ENCODE results near the gene ZNF536.

ZNF536 gene

DNA sequence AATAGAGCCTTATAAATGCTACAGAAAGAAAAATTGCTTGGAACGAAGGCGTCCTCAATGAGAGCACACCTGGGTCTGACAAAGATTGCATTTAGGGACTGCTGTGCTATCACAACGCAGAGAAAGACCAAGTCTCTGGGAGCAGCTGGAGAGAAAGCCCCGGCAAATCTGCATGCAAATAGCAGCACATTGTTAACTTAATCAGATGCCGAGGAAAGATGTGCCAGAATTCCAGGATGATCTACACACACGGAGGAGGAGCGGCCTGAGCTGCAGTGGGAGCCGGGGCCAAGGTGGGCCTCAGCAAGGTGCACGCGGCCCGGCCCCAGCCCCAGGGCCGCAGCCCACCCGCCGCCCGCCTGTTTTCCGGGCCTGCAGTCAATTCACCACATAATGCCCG is 1.4 kb downstream of the ZNF536 start:
- Histone ChIP-seq H3K9ac (ENCODE audit: low read length) (no peak overlapping the region), H3K4me1 (ENCODE audit: control insufficient read depth, insufficient read depth, low read depth, low read length) (peaks cover 4% of the 10 kb centered on the region), H3K23ac (ENCODE audit: low read length in 2 of 2) (no peak overlapping the region), H2AK5ac (ENCODE audit: low read length, severe bottlenecking) (no peak overlapping the region), H3K4me3 (ENCODE audit: insufficient read depth in 1 of 2, low read depth in 1 of 2, low read length in 2 of 2) (no peak overlapping the region), H2AFZ (ENCODE audit: low read depth, low read length) (no peak overlapping the region), H3K9me3 (ENCODE audit: control insufficient read depth, low read length) (no peaks in the 10 kb centered on the region), H3K4me2 (ENCODE audit: low read length, poor library complexity, severe bottlenecking) (no peak overlapping the region), H2BK15ac (ENCODE audit: low read depth, poor library complexity, severe bottlenecking) (no peak overlapping the region), H2BK5ac (ENCODE audit: low read depth, low read length, poor library complexity, severe bottlenecking) (no peak overlapping the region), H3K79me1 (replicated peaks; ENCODE audit: low read length, poor library complexity, severe bottlenecking) (no peaks in the 10 kb centered on the region), H3K4ac (ENCODE audit: low read depth in 1 of 2, low read length in 2 of 2) (no peak overlapping the region), H3K14ac (ENCODE audit: low read length in 2 of 2) (no peak overlapping the region), H2BK12ac (ENCODE audit: low read length in 2 of 2) (no peak overlapping the region), H2BK120ac (ENCODE audit: low read depth, low read length) (no peak overlapping the region), H3K36me3 (ENCODE audit: control insufficient read depth in 1 of 2, insufficient read depth in 2 of 2, low read depth in 1 of 2, low read length in 2 of 2) (no peaks in the 10 kb centered on the region), H3K27me3 (ENCODE audit: control insufficient read depth in 1 of 2, insufficient read depth in 1 of 2, low read length in 2 of 2) (peaks cover 21 to 37% of the 10 kb centered on the region in 2 experiments), H4K91ac (ENCODE audit: low read length) (no peak overlapping the region), H3K27ac (ENCODE audit: low read length, poor library complexity, severe bottlenecking) (no peak overlapping the region), H3K18ac (ENCODE audit: low read depth in 1 of 2, low read length in 2 of 2) (no peak overlapping the region), H4K8ac (ENCODE audit: low read length) (no peak overlapping the region)
- DNase-seq, result no peak
- 14% methylated on average over 17 of the region's 17 CpGs for WGBS

DNA sequence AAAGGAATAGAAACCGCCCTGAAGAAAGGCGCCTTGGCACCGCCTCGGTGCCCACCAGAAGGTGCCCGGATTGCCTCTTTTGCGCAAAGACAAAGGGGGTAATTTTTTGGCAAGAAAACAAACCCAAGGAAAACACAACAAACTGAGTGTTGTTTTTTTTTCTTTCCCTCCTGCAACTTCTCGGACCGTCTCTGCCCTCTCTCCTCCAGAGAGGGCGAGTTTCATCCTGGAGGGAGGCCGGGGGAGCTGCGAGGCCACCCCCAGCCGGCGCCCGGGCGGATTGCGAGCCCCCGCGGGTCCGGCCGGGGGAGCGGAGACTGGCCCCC is 2.3 kb downstream of the ZNF536 start:
- Histone ChIP-seq H4K91ac (ENCODE audit: low read length) (no peak overlapping the region), H2BK15ac (ENCODE audit: low read depth, poor library complexity, severe bottlenecking) (no peak overlapping the region), H2BK5ac (ENCODE audit: low read depth, low read length, poor library complexity, severe bottlenecking) (no peak overlapping the region), H4K8ac (ENCODE audit: low read length) (no peak overlapping the region), H3K23ac (ENCODE audit: low read length in 2 of 2) (no peak overlapping the region), H3K18ac (ENCODE audit: low read depth in 1 of 2, low read length in 2 of 2) (no peak overlapping the region), H3K27me3 (ENCODE audit: control insufficient read depth in 1 of 2, insufficient read depth in 1 of 2, low read length in 2 of 2) (peaks cover 21 to 37% of the 10 kb centered on the region in 2 experiments), H3K4me2 (ENCODE audit: low read length, poor library complexity, severe bottlenecking) (peak overlapping the region; percentile 52), H3K4ac (ENCODE audit: low read depth in 1 of 2, low read length in 2 of 2) (no peak overlapping the region), H3K14ac (ENCODE audit: low read length in 2 of 2) (no peak overlapping the region), H3K9ac (ENCODE audit: low read length) (no peak overlapping the region), H3K9me3 (ENCODE audit: control insufficient read depth, low read length) (no peaks in the 10 kb centered on the region), H2BK12ac (ENCODE audit: low read length in 2 of 2) (no peak overlapping the region), H2AFZ (ENCODE audit: low read depth, low read length) (no peak overlapping the region), H3K79me1 (replicated peaks; ENCODE audit: low read length, poor library complexity, severe bottlenecking) (no peaks in the 10 kb centered on the region), H3K36me3 (ENCODE audit: control insufficient read depth in 1 of 2, insufficient read depth in 2 of 2, low read depth in 1 of 2, low read length in 2 of 2) (no peaks in the 10 kb centered on the region), H2BK120ac (ENCODE audit: low read depth, low read length) (no peak overlapping the region), H3K4me3 (ENCODE audit: insufficient read depth in 1 of 2, low read depth in 1 of 2, low read length in 2 of 2) (no peak overlapping the region), H3K4me1 (ENCODE audit: control insufficient read depth, insufficient read depth, low read depth, low read length) (peaks cover 4% of the 10 kb centered on the region), H2AK5ac (ENCODE audit: low read length, severe bottlenecking) (no peak overlapping the region), H3K27ac (ENCODE audit: low read length, poor library complexity, severe bottlenecking) (no peak overlapping the region)
- 8% methylated on average over 19 of the region's 21 CpGs for WGBS
- no peak for DNase-seq

DNA sequence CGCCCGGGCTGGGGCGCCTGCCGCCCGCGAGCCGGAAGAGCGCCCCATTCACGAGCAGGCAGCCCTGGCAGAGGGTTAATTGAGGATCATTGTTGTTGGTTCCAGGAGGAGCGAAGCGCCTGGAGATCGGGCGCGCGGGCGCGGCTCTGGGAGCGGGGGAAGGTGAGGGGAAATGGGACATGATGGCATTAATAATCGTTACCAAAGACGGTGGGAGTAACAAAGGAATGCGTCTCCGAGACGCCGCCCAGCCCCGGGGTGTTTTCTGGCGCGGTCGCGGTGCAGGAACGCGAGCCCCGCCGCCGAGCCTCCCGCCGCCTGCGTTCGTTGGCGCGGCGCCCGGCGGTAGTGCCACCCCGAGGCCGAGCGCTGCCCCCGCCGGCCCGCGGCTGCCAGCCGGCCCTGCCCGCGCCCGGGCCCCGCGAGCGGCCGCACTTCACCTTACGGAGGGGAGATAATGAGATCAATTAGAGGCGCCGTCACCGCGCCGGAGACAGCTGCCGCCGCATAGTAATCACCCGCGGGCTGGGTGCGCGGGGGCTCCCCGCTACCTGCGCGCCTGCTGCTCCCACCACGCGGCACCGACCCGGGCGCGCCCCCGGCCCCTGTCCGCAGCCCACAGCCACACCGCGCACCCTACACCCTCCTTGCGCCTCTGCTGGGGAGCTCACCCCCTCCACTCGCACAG is 2.8 kb downstream of the ZNF536 start:
- Histone ChIP-seq H2AFZ (ENCODE audit: low read depth, low read length) (no peak overlapping the region), H2BK120ac (ENCODE audit: low read depth, low read length) (no peak overlapping the region), H3K18ac (ENCODE audit: low read depth in 1 of 2, low read length in 2 of 2) (no peak overlapping the region), H2BK5ac (ENCODE audit: low read depth, low read length, poor library complexity, severe bottlenecking) (no peak overlapping the region), H3K23ac (ENCODE audit: low read length in 2 of 2) (no peak overlapping the region), H4K8ac (ENCODE audit: low read length) (no peak overlapping the region), H2AK5ac (ENCODE audit: low read length, severe bottlenecking) (no peak overlapping the region), H3K14ac (ENCODE audit: low read length in 2 of 2) (no peak overlapping the region), H4K91ac (ENCODE audit: low read length) (no peak overlapping the region), H3K36me3 (ENCODE audit: control insufficient read depth in 1 of 2, insufficient read depth in 2 of 2, low read depth in 1 of 2, low read length in 2 of 2) (no peaks in the 10 kb centered on the region), H3K4me2 (ENCODE audit: low read length, poor library complexity, severe bottlenecking) (peak overlapping the region; percentile 52), H3K27ac (ENCODE audit: low read length, poor library complexity, severe bottlenecking) (no peak overlapping the region), H3K9me3 (ENCODE audit: control insufficient read depth, low read length) (no peaks in the 10 kb centered on the region), H3K4me1 (ENCODE audit: control insufficient read depth, insufficient read depth, low read depth, low read length) (peaks cover 4% of the 10 kb centered on the region), H2BK15ac (ENCODE audit: low read depth, poor library complexity, severe bottlenecking) (no peak overlapping the region), H3K4ac (ENCODE audit: low read depth in 1 of 2, low read length in 2 of 2) (no peak overlapping the region), H3K79me1 (replicated peaks; ENCODE audit: low read length, poor library complexity, severe bottlenecking) (no peaks in the 10 kb centered on the region), H3K4me3 (ENCODE audit: insufficient read depth in 1 of 2, low read depth in 1 of 2, low read length in 2 of 2) (no peak overlapping the region), H2BK12ac (ENCODE audit: low read length in 2 of 2) (no peak overlapping the region), H3K27me3 (ENCODE audit: control insufficient read depth in 1 of 2, insufficient read depth in 1 of 2, low read length in 2 of 2) (peaks cover 21 to 37% of the 10 kb centered on the region in 2 experiments), H3K9ac (ENCODE audit: low read length) (no peak overlapping the region)
- DNase-seq, result no peak
- 3% methylated on average over 50 of the region's 85 CpGs for WGBS

DNA sequence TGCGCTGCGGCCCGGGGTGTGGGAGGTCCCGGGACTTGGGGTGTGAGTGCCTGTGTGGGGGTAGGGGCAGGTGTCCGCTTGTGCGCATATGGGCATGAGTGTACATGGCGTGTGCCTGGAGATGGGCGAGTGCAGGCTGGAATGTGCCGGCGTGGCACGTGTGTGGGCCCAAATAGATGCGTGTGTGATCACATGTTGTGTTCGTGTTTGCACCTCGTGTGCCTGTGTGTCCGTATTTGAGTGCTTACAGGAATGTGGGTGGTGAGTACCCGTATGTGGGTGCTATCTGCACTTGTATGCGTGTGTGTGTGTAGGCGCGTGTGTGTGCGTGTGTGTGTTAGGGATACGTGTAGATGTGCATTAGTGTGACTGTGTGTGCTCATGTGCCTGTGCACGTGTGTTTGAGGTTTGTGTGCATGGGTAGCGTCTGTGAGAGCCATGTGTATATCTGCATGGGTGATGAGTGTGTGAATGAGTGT is 3.4 kb downstream of the ZNF536 start:
- Histone ChIP-seq H3K14ac (ENCODE audit: low read length in 2 of 2) (no peak overlapping the region), H3K4me2 (ENCODE audit: low read length, poor library complexity, severe bottlenecking) (no peak overlapping the region), H3K27ac (ENCODE audit: low read length, poor library complexity, severe bottlenecking) (no peak overlapping the region), H3K4me3 (ENCODE audit: insufficient read depth in 1 of 2, low read depth in 1 of 2, low read length in 2 of 2) (no peak overlapping the region), H3K23ac (ENCODE audit: low read length in 2 of 2) (no peak overlapping the region), H3K4ac (ENCODE audit: low read depth in 1 of 2, low read length in 2 of 2) (no peak overlapping the region), H2AK5ac (ENCODE audit: low read length, severe bottlenecking) (no peak overlapping the region), H3K27me3 (ENCODE audit: control insufficient read depth in 1 of 2, insufficient read depth in 1 of 2, low read length in 2 of 2) (peaks cover 21 to 34% of the 10 kb centered on the region in 2 experiments), H2AFZ (ENCODE audit: low read depth, low read length) (no peak overlapping the region), H3K4me1 (ENCODE audit: control insufficient read depth, insufficient read depth, low read depth, low read length) (peaks cover 4% of the 10 kb centered on the region), H3K79me1 (replicated peaks; ENCODE audit: low read length, poor library complexity, severe bottlenecking) (no peaks in the 10 kb centered on the region), H3K36me3 (ENCODE audit: control insufficient read depth in 1 of 2, insufficient read depth in 2 of 2, low read depth in 1 of 2, low read length in 2 of 2) (no peaks in the 10 kb centered on the region), H4K8ac (ENCODE audit: low read length) (no peak overlapping the region), H3K9ac (ENCODE audit: low read length) (no peak overlapping the region), H2BK120ac (ENCODE audit: low read depth, low read length) (no peak overlapping the region), H3K18ac (ENCODE audit: low read depth in 1 of 2, low read length in 2 of 2) (no peak overlapping the region), H3K9me3 (ENCODE audit: control insufficient read depth, low read length) (no peaks in the 10 kb centered on the region), H4K91ac (ENCODE audit: low read length) (no peak overlapping the region), H2BK5ac (ENCODE audit: low read depth, low read length, poor library complexity, severe bottlenecking) (no peak overlapping the region), H2BK15ac (ENCODE audit: low read depth, poor library complexity, severe bottlenecking) (no peak overlapping the region), H2BK12ac (ENCODE audit: low read length in 2 of 2) (no peak overlapping the region)
- DNase-seq, result no peak
- WGBS, result 59% methylated on average over 23 of the region's 23 CpGs

All from mesenchymal stem cell (in vitro differentiated cells and primary cell).